ENCODE results near the gene SMAD5. TPM values are rescaled to one million over a fixed set of nuclear protein-coding genes. Genes with fewer than 3 reads are reported as not detected.

Gene SMAD5
- total RNA-seq (10 to 100 TPM; 18.5 to 46.1 (median 23.4) TPM), polyA plus RNA-seq (1 to 10 TPM; 4.3 to 8.8 TPM)

- peak within 1 kb of the TSS; percentile 71 to 90 (median 84) for H3K4me3 ChIP-seq
- DNase-seq (peak; percentile 95 to 99 (median 97)), ATAC-seq (peak; percentile 96 to 99 (median 98)), FAIRE-seq (no peak)
- peaks cover 11 to 21% (median 19%) of the 10 kb centered on the region in 3 donors for H3K4me1 ChIP-seq
- H3K27me3 ChIP-seq = no peaks in the 10 kb centered on the region
- no peak for TF ChIP-seq CTCF (IDR thresholded peaks at IDR 0.05)
- H3K9me3 ChIP-seq = no peaks in the 10 kb centered on the region
- no peaks in the 10 kb centered on the region for H3K36me3 ChIP-seq
- intact Hi-C loops (cut with DNase I) = loop anchor here in 1 of 3 donors (10.0 kb wide), 1 partner anchor 58 kb away; no protein-coding TSS in a partner anchor
- 1% methylated on average over 79 to 81 of the region's 81 CpGs for WGBS, 2 donors
- H3K27ac ChIP-seq = peak within 1 kb of the TSS; percentile 91 to 98 (median 93)
These were observed at the start of gene SMAD5 for GRCh38 chr5:136132557-136133221. TSS of gene SMAD5 (plus strand) at chr5:136132845. CDS start at chr5:136153761, 20,916 bp downstream.

- no peak for TF ChIP-seq CTCF (IDR thresholded peaks at IDR 0.05)
- H3K4me1 ChIP-seq = peaks cover 4 to 22% (median 6%) of the 10 kb centered on the region in 3 donors
- H3K27me3 ChIP-seq = no peaks in the 10 kb centered on the region
- 36 to 47% methylated on average over 1 of the region's 1 CpG for WGBS, 2 donors
- H3K27ac ChIP-seq = peak overlapping the region in 2 of 4 donors; percentile 3 to 40
- no peaks in the 10 kb centered on the region for H3K36me3 ChIP-seq
- FAIRE-seq (no peak), DNase-seq (peak; percentile 73 to 89 (median 81)), ATAC-seq (peak; percentile 10 to 38 (median 26))
- H3K4me3 ChIP-seq = no peak overlapping the region
- intact Hi-C loops (cut with DNase I) = no loop called here
- no peaks in the 10 kb centered on the region for H3K9me3 ChIP-seq
These were observed 47.9 kb upstream of the SMAD5 start for GRCh38 chr5:136084698-136085097.

- WGBS, 2 donors = 75 to 76% methylated on average over 5 of the region's 5 CpGs
- FAIRE-seq (no peak), DNase-seq (no peak), ATAC-seq (no peak)
- no peak for TF ChIP-seq CTCF (IDR thresholded peaks at IDR 0.05)
- intact Hi-C loops (cut with DNase I) = no loop called here
- Histone ChIP-seq H3K27ac (no peak overlapping the region), H3K36me3 (no peaks in the 10 kb centered on the region), H3K27me3 (no peaks in the 10 kb centered on the region), H3K9me3 (no peaks in the 10 kb centered on the region), H3K4me1 (peaks cover 4 to 13% (median 6%) of the 10 kb centered on the region in 3 donors), H3K4me3 (no peak overlapping the region)
These were observed 45.7 kb upstream of the SMAD5 start for GRCh38 chr5:136086783-136087566.

- Histone ChIP-seq H3K4me3 (no peak overlapping the region), H3K27ac (peak overlapping the region in 2 of 4 donors; percentile 48 to 67), H3K9me3 (no peaks in the 10 kb centered on the region), H3K27me3 (no peaks in the 10 kb centered on the region), H3K4me1 (peaks cover 4 to 10% (median 6%) of the 10 kb centered on the region in 3 donors), H3K36me3 (no peaks in the 10 kb centered on the region)
- 49 to 55% methylated on average over 16 of the region's 16 CpGs for WGBS, 2 donors
- FAIRE-seq = no peak
- peak; percentile 60 to 87 (median 82) for DNase-seq
- intact Hi-C loops (cut with DNase I) = no loop called here
- no peak for TF ChIP-seq CTCF (IDR thresholded peaks at IDR 0.05)
- ATAC-seq = peak; percentile 92 to 95 (median 93)
These were observed 44.4 kb upstream of the SMAD5 start for GRCh38 chr5:136087961-136088871.

All from pancreas (tissue), 10 donors.